Measurements from ENCODE around the gene ABCA13.

ABCA13 gene

GRCh38 chr7:48466713-48467112 is 295.5 kb downstream of the ABCA13 start:
- H3K4me3 ChIP-seq (ENCODE audit: low read depth, low read length), result no peak overlapping the region
- no peak for DNase-seq (ENCODE audit: low read depth)

GRCh38 chr7:48471196-48471595 is 299.9 kb downstream of the ABCA13 start:
- H3K4me3 ChIP-seq (ENCODE audit: low read depth, low read length), result no peak overlapping the region
- no peak for DNase-seq (ENCODE audit: low read depth)

GRCh38 chr7:48472640-48473039 is 301.4 kb downstream of the ABCA13 start:
- H3K4me3 ChIP-seq (ENCODE audit: low read depth, low read length), result no peak overlapping the region
- no peak for DNase-seq (ENCODE audit: low read depth)

GRCh38 chr7:48473205-48473865 is 302.1 kb downstream of the ABCA13 start:
- no peak overlapping the region for H3K4me3 ChIP-seq (ENCODE audit: low read depth, low read length)
- no peak for DNase-seq (ENCODE audit: low read depth)

GRCh38 chr7:48481235-48481634 is 310.0 kb downstream of the ABCA13 start:
- no peak overlapping the region for H3K4me3 ChIP-seq (ENCODE audit: low read depth, low read length)

GRCh38 chr7:48497521-48497920 is 326.3 kb downstream of the ABCA13 start:
- no peak overlapping the region for H3K4me3 ChIP-seq (ENCODE audit: low read depth, low read length)
- no peak for DNase-seq (ENCODE audit: low read depth)

More at GRCh38 chr7:48481235-48481634, 310.0 kb downstream of the ABCA13 start:
- no peak for DNase-seq (ENCODE audit: low read depth)

- no peak for DNase-seq (ENCODE audit: low read depth)
- H3K4me3 ChIP-seq (ENCODE audit: low read depth, low read length), result no peak overlapping the region
Observed at GRCh38 chr7:48502021-48502420, 330.8 kb downstream of the ABCA13 start.

GRCh38 chr7:48505051-48505450 is 333.8 kb downstream of the ABCA13 start:
- DNase-seq (ENCODE audit: low read depth), result no peak
- H3K4me3 ChIP-seq (ENCODE audit: low read depth, low read length), result no peak overlapping the region

GRCh38 chr7:48505466-48505865 is 334.2 kb downstream of the ABCA13 start:
- DNase-seq (ENCODE audit: low read depth), result no peak
- no peak overlapping the region for H3K4me3 ChIP-seq (ENCODE audit: low read depth, low read length)

GRCh38 chr7:48506569-48506968 is 335.3 kb downstream of the ABCA13 start:
- no peak overlapping the region for H3K4me3 ChIP-seq (ENCODE audit: low read depth, low read length)
- no peak for DNase-seq (ENCODE audit: low read depth)

- H3K4me3 ChIP-seq (ENCODE audit: low read depth, low read length), result no peak overlapping the region
Observed at GRCh38 chr7:48511080-48511479, 339.8 kb downstream of the ABCA13 start.

GRCh38 chr7:48512892-48513291 is 341.6 kb downstream of the ABCA13 start:
- no peak overlapping the region for H3K4me3 ChIP-seq (ENCODE audit: low read depth, low read length)
- no peak for DNase-seq (ENCODE audit: low read depth)

More at GRCh38 chr7:48511080-48511479, 339.8 kb downstream of the ABCA13 start:
- DNase-seq (ENCODE audit: low read depth), result no peak

GRCh38 chr7:48515171-48515570 is 343.9 kb downstream of the ABCA13 start:
- H3K4me3 ChIP-seq (ENCODE audit: low read depth, low read length), result no peak overlapping the region
- DNase-seq (ENCODE audit: low read depth), result no peak

- no peak overlapping the region for H3K4me3 ChIP-seq (ENCODE audit: low read depth, low read length)
- no peak for DNase-seq (ENCODE audit: low read depth)
Observed at GRCh38 chr7:48518092-48518491, 346.8 kb downstream of the ABCA13 start.

GRCh38 chr7:48522692-48523091 is 351.4 kb downstream of the ABCA13 start:
- no peak for DNase-seq (ENCODE audit: low read depth)

GRCh38 chr7:48525736-48526732 is 354.8 kb downstream of the ABCA13 start:
- no peak for DNase-seq (ENCODE audit: low read depth)
- H3K4me3 ChIP-seq (ENCODE audit: low read depth, low read length), result no peak overlapping the region

More at GRCh38 chr7:48522692-48523091, 351.4 kb downstream of the ABCA13 start:
- no peak overlapping the region for H3K4me3 ChIP-seq (ENCODE audit: low read depth, low read length)

GRCh38 chr7:48528646-48529045 is 357.4 kb downstream of the ABCA13 start:
- no peak overlapping the region for H3K4me3 ChIP-seq (ENCODE audit: low read depth, low read length)
- DNase-seq (ENCODE audit: low read depth), result no peak

- DNase-seq (ENCODE audit: low read depth), result no peak
- H3K4me3 ChIP-seq (ENCODE audit: low read depth, low read length), result no peak overlapping the region
Observed at GRCh38 chr7:48537561-48537960, 366.3 kb downstream of the ABCA13 start.

GRCh38 chr7:48540746-48541145 is 369.5 kb downstream of the ABCA13 start:
- DNase-seq (ENCODE audit: low read depth), result no peak
- H3K4me3 ChIP-seq (ENCODE audit: low read depth, low read length), result no peak overlapping the region

GRCh38 chr7:48548667-48549066 is 377.4 kb downstream of the ABCA13 start:
- DNase-seq (ENCODE audit: low read depth), result no peak
- H3K4me3 ChIP-seq (ENCODE audit: low read depth, low read length), result no peak overlapping the region
